Aorta (tissue), 5 donors: ENCODE data around the gene CDKN3. TPM values are rescaled to one million over a fixed set of nuclear protein-coding genes. Genes with fewer than 3 reads are reported as not detected.
A peak's percentile ranks its signal among the peaks of the same experiment; 100 is the strongest.
"Not testable (repeated sequence)": the region's sequence is repeated elsewhere in the genome, so short reads cannot be mapped to it uniquely, and the experiment has no call there.

Experiments
- ATAC-seq: fragments of 200-7000 bp; cut with Tn5 transposase; one replicate; pipeline ENCODE4 v1.9.1; 2022; ENCODE audit warnings: moderate library complexity; ENCODE audit not compliant: low FRiP score
- DNase-seq, 2 donors: peaks; one replicate each; pipeline ENCODE4 v3.0.0-alpha.2; 2020
- H3K27ac ChIP-seq, 2 donors: one replicate each; pipeline ENCODE4 v1.5.1; 2013; ENCODE audit warnings: low read length in 2 of 2, mild to moderate bottlenecking in 2 of 2, moderate library complexity in 2 of 2, control low read depth in 1 of 2, inconsistent platforms in 1 of 2, low read depth in 1 of 2
- H3K27me3 ChIP-seq, 2 donors: one replicate each; pipeline ENCODE4 v1.6.1; 2013; ENCODE audit warnings: control low read depth in 1 of 2, low read length in 1 of 2, mild to moderate bottlenecking in 1 of 2, moderate library complexity in 1 of 2; ENCODE audit not compliant: insufficient read depth in 2 of 2, control insufficient read depth in 1 of 2
- H3K36me3 ChIP-seq, 2 donors: one replicate each; pipeline ENCODE4 v1.6.1; 2013; ENCODE audit warnings: control low read depth in 1 of 2, low read length in 1 of 2, mild to moderate bottlenecking in 1 of 2; ENCODE audit not compliant: insufficient read depth in 2 of 2, control insufficient read depth in 1 of 2
- H3K4me1 ChIP-seq, 2 donors: one replicate each; pipeline ENCODE4 v1.6.1; 2013; ENCODE audit warnings: low read length in 2 of 2, control low read depth in 1 of 2, mild to moderate bottlenecking in 1 of 2, moderate library complexity in 1 of 2; ENCODE audit not compliant: insufficient read depth in 2 of 2, control insufficient read depth in 1 of 2
- H3K4me3 ChIP-seq, 2 donors: one replicate each; pipeline ENCODE4 v1.5.1; 2013; ENCODE audit warnings: low read length in 2 of 2, control low read depth in 1 of 2, mild to moderate bottlenecking in 1 of 2
- H3K9me3 ChIP-seq: one replicate; pipeline ENCODE4 v1.6.1; 2013; ENCODE audit warnings: mild to moderate bottlenecking, low read length; ENCODE audit not compliant: control insufficient read depth
- WGBS, 2 donors: extraction: QIAGEN DNeasy Blood & Tissue Kit; methylation state at CpG; one replicate each; pipeline ENCODE4 v1.1.7; 2013; 5-methylcytosine and 5-hydroxymethylcytosine counted together
- intact Hi-C, 2 donors: fragments of 100-400 bp; cut with DNase I; formaldehyde crosslinking; loops; one replicate each; pipeline versions ENCODE4 v1.14.2 to v1.15.0; 2022
- polyA plus RNA-seq, 2 donors: library from polyadenylated mRNA; stranded (reverse); fragments of 200-250 nt; gene quantifications; one replicate each; pipeline ENCODE4 v1.2.3, GENCODE V29; 2013
- total RNA-seq, 2 donors: library from RNA; stranded (reverse); fragmentation: NEBNext Ultra II Directional; extraction: Animal tissue kit (Norgen Biotek cat#: 25700); gene quantifications; one replicate each; pipeline ENCODE4 v1.2.1, GENCODE V29; 2021
- donor health status: healthy with polysubstance abuse.
- donor health status: Bipolar disorder and iron deficiency.
- donor health status: DM: no; HTN: no; CAD: no.
- donor health status: DM: no; HTN: no; CAD: no.
- donor health status: DM: yes; HTN: yes; CAD: no.

CDKN3 gene
- total and polyA plus RNA-seq, 4 donors: 2.2 to 10.5 (median 6.4) TPM

- Histone ChIP-seq H3K9me3 (no peaks in the 10 kb centered on the region), H3K4me3 (no peak overlapping the region), H3K27ac (no peak overlapping the region), H3K4me1 (peaks cover 0 to 2% of the 10 kb centered on the region in 2 donors), H3K36me3 (no peaks in the 10 kb centered on the region), H3K27me3 (peaks cover 0 to 2% of the 10 kb centered on the region in 2 donors)
- intact Hi-C loops: loop anchor here in 1 of 2 donors (5.0 kb wide), 1 partner anchor 75 kb away; the partner anchor contains the start of gene CNIH1
- 46 to 48% methylated on average over 9 of the region's 9 CpGs for WGBS, 2 donors
- ATAC-seq (peak; percentile 44), DNase-seq (no peak)
Measured at GRCh38 chr14:54366736-54367735, 29.8 kb upstream of the CDKN3 start.

- intact Hi-C loops: loop anchor here in 1 of 2 donors (5.0 kb wide), 1 partner anchor 74 kb away; the partner anchor contains the start of gene CNIH1
- no peak overlapping the region for H3K27ac ChIP-seq
- no peaks in the 10 kb centered on the region for H3K36me3 ChIP-seq
- WGBS, 2 donors: 73 to 86% methylated on average over 4 of the region's 4 CpGs
- H3K27me3 ChIP-seq: peaks cover 0 to 2% of the 10 kb centered on the region in 2 donors
- DNase-seq: no peak
- H3K4me1 ChIP-seq: peaks cover 0 to 2% of the 10 kb centered on the region in 2 donors
- no peaks in the 10 kb centered on the region for H3K9me3 ChIP-seq
- no peak overlapping the region for H3K4me3 ChIP-seq
- no peak for ATAC-seq
Measured at GRCh38 chr14:54368291-54368690, 28.5 kb upstream of the CDKN3 start.

GRCh38 chr14:54369343-54369742 is 27.5 kb upstream of the CDKN3 start:
- H3K27ac ChIP-seq: no peak overlapping the region

GRCh38 chr14:54370323-54371198 is 26.2 kb upstream of the CDKN3 start:
- H3K27me3 ChIP-seq: peaks cover 0 to 2% of the 10 kb centered on the region in 2 donors
- WGBS, 2 donors: 71 to 72% methylated on average over 11 of the region's 11 CpGs
- H3K4me3 ChIP-seq: no peak overlapping the region
- no peaks in the 10 kb centered on the region for H3K36me3 ChIP-seq
- DNase-seq (no peak), ATAC-seq (no peak)
- intact Hi-C loops: no loop called here
- no peaks in the 10 kb centered on the region for H3K4me1 ChIP-seq
- H3K27ac ChIP-seq: no peak overlapping the region
- H3K9me3 ChIP-seq: no peaks in the 10 kb centered on the region

More at GRCh38 chr14:54369343-54369742, 27.5 kb upstream of the CDKN3 start:
- intact Hi-C loops: loop anchor here in 1 of 2 donors (5.0 kb wide), 1 partner anchor 73 kb away; the partner anchor contains the start of gene CNIH1
- peaks cover 0 to 2% of the 10 kb centered on the region in 2 donors for H3K4me1 ChIP-seq
- ATAC-seq: no peak
- WGBS, 2 donors: 87 to 91% methylated on average over 2 of the region's 2 CpGs
- H3K9me3 ChIP-seq: no peaks in the 10 kb centered on the region
- H3K27me3 ChIP-seq: peaks cover 0 to 2% of the 10 kb centered on the region in 2 donors
- no peak overlapping the region for H3K4me3 ChIP-seq
- DNase-seq: no peak
- H3K36me3 ChIP-seq: no peaks in the 10 kb centered on the region

- DNase-seq (no peak), ATAC-seq (no peak)
- Histone ChIP-seq H3K9me3 (no peaks in the 10 kb centered on the region), H3K4me1 (no peaks in the 10 kb centered on the region), H3K4me3 (no peak overlapping the region), H3K27ac (no peak overlapping the region), H3K27me3 (peaks cover 0 to 2% of the 10 kb centered on the region in 2 donors), H3K36me3 (no peaks in the 10 kb centered on the region)
- WGBS, 2 donors: 45 to 49% methylated on average over 7 of the region's 7 CpGs
- intact Hi-C loops: no loop called here
Measured at GRCh38 chr14:54374117-54374884, 22.5 kb upstream of the CDKN3 start.

GRCh38 chr14:54377501-54377900 is 19.3 kb upstream of the CDKN3 start:
- ATAC-seq (no peak), DNase-seq (no peak)
- Histone ChIP-seq H3K27me3 (no peaks in the 10 kb centered on the region), H3K9me3 (no peaks in the 10 kb centered on the region), H3K36me3 (no peaks in the 10 kb centered on the region), H3K27ac (no peak overlapping the region), H3K4me1 (no peaks in the 10 kb centered on the region), H3K4me3 (no peak overlapping the region)
- 44 to 51% methylated on average over 7 of the region's 7 CpGs for WGBS, 2 donors
- intact Hi-C loops: no loop called here

GRCh38 chr14:54378893-54379292 is 17.9 kb upstream of the CDKN3 start:
- DNase-seq, H3K36me3 ChIP-seq, intact Hi-C loops, H3K4me3 ChIP-seq, ATAC-seq, H3K4me1 ChIP-seq, H3K27me3 ChIP-seq, H3K27ac ChIP-seq, H3K9me3 ChIP-seq: not testable (repeated sequence)
- WGBS, 2 donors: 78 to 82% methylated on average over 5 of the region's 5 CpGs

- H3K27me3 ChIP-seq, ATAC-seq, H3K4me3 ChIP-seq, H3K4me1 ChIP-seq, DNase-seq, intact Hi-C loops, H3K36me3 ChIP-seq, H3K9me3 ChIP-seq, H3K27ac ChIP-seq: not testable (repeated sequence)
- 75 to 81% methylated on average over 3 of the region's 3 CpGs for WGBS, 2 donors
Measured at GRCh38 chr14:54380558-54380957, 16.2 kb upstream of the CDKN3 start.
